ENCODE results near the gene SENP1. TPM values are rescaled to one million over a fixed set of nuclear protein-coding genes. Genes with fewer than 3 reads are reported as not detected.

SENP1 gene
- total RNA-seq, 4 donors from 2014 or later: 24.1 to 43.9 (median 32.4) TPM

GRCh38 chr12:48034835-48035805 lies 70.8 kb downstream of the SENP1 start:
- TF ChIP-seq CTCF (IDR thresholded peaks at IDR 0.05): no peak
- TF ChIP-seq POLR2A (IDR thresholded peaks at IDR 0.05): no peak
- H3K27ac ChIP-seq: no peak overlapping the region
- intact Hi-C loops (cut with DNase I; ENCODE audit: low total_unique reads): no loop called here
- H3K4me1 ChIP-seq: no peaks in the 10 kb centered on the region
- DNase-seq: no peak
- H3K36me3 ChIP-seq: no peaks in the 10 kb centered on the region
- no peaks in the 10 kb centered on the region for H3K9me3 ChIP-seq
- H3K4me3 ChIP-seq: no peak overlapping the region
- H3K27me3 ChIP-seq: no peaks in the 10 kb centered on the region

GRCh38 chr12:48033451-48033850 lies 72.4 kb downstream of the SENP1 start:
- Histone ChIP-seq H3K27me3 (no peaks in the 10 kb centered on the region), H3K27ac (no peak overlapping the region), H3K4me3 (no peak overlapping the region), H3K4me1 (no peaks in the 10 kb centered on the region), H3K36me3 (no peaks in the 10 kb centered on the region), H3K9me3 (no peaks in the 10 kb centered on the region)
- no peak for DNase-seq
- TF ChIP-seq CTCF (IDR thresholded peaks at IDR 0.05) (no peak), POLR2A (IDR thresholded peaks at IDR 0.05) (no peak)
- intact Hi-C loops (cut with DNase I; ENCODE audit: low total_unique reads): no loop called here

- intact Hi-C loops (cut with DNase I; ENCODE audit: low total_unique reads): no loop called here
- H3K4me3 ChIP-seq: no peak overlapping the region
- no peak for TF ChIP-seq POLR2A (IDR thresholded peaks at IDR 0.05)
- no peak for TF ChIP-seq CTCF (IDR thresholded peaks at IDR 0.05)
- no peaks in the 10 kb centered on the region for H3K4me1 ChIP-seq
- no peak for DNase-seq
- no peaks in the 10 kb centered on the region for H3K9me3 ChIP-seq
- H3K27me3 ChIP-seq: no peaks in the 10 kb centered on the region
- no peaks in the 10 kb centered on the region for H3K36me3 ChIP-seq
- H3K27ac ChIP-seq: no peak overlapping the region
Observed at GRCh38 chr12:48032597-48032996, 73.3 kb downstream of the SENP1 start.

- no peak overlapping the region for H3K4me3 ChIP-seq
Observed at GRCh38 chr12:48031135-48031960, 74.5 kb downstream of the SENP1 start.

More at GRCh38 chr12:48031135-48031960, 74.5 kb downstream of the SENP1 start:
- intact Hi-C loops (cut with DNase I; ENCODE audit: low total_unique reads): no loop called here
- TF ChIP-seq CTCF (IDR thresholded peaks at IDR 0.05): no peak
- TF ChIP-seq POLR2A (IDR thresholded peaks at IDR 0.05): no peak
- Histone ChIP-seq H3K4me1 (no peaks in the 10 kb centered on the region), H3K27ac (no peak overlapping the region), H3K27me3 (no peaks in the 10 kb centered on the region), H3K36me3 (no peaks in the 10 kb centered on the region), H3K9me3 (no peaks in the 10 kb centered on the region)
- no peak for DNase-seq

All from uterus (tissue), 4 donors.